Umbilical cord (tissue), 2 donors: ENCODE results near the gene POU2AF2. TPM values are rescaled to one million over a fixed set of nuclear protein-coding genes. Genes with fewer than 3 reads are reported as not detected.
"Not testable (repeated sequence)": the region's sequence is repeated elsewhere in the genome, so short reads cannot be mapped to it uniquely, and the experiment has no call there.

Source experiments
- DNase-seq: peaks from one replicate; pipeline ENCODE4 v3.0.0-alpha.2; 2015; ENCODE audit warnings: low spot score
- total RNA-seq: library from RNA; depleted of rRNA; stranded (reverse); fragments of >200 nt; gene quantifications from one replicate; pipeline ENCODE4 v1.2.3, GENCODE V29; 2014; ENCODE audit warnings: low replicate concordance; ENCODE audit not compliant: insufficient read depth

Gene POU2AF2
- total RNA-seq, 1 donor from 2014 or later = not detected

GRCh38 chr11:111302298-111302697, 56.8 kb downstream of the POU2AF2 start:
- DNase-seq = no peak

- peak; percentile 58 for DNase-seq
Observed at GRCh38 chr11:111303461-111303860, 57.9 kb downstream of the POU2AF2 start.

- DNase-seq = no peak
Observed at GRCh38 chr11:111305162-111305802, 59.8 kb downstream of the POU2AF2 start.

- DNase-seq = no peak
Observed at GRCh38 chr11:111305876-111306275, 60.4 kb downstream of the POU2AF2 start.

GRCh38 chr11:111306321-111306720, 60.8 kb downstream of the POU2AF2 start:
- DNase-seq = no peak

GRCh38 chr11:111307472-111308108, 62.1 kb downstream of the POU2AF2 start:
- no peak for DNase-seq

- no peak for DNase-seq
Observed at GRCh38 chr11:111308140-111308539, 62.6 kb downstream of the POU2AF2 start.

- no peak for DNase-seq
Observed at GRCh38 chr11:111309215-111309915, 63.8 kb downstream of the POU2AF2 start.

- DNase-seq = no peak
Observed at GRCh38 chr11:111310088-111310487, 64.6 kb downstream of the POU2AF2 start.

- DNase-seq = no peak
Observed at GRCh38 chr11:111310723-111311122, 65.2 kb downstream of the POU2AF2 start.

GRCh38 chr11:111312076-111312475, 66.6 kb downstream of the POU2AF2 start:
- no peak for DNase-seq

- no peak for DNase-seq
Observed at GRCh38 chr11:111319296-111319695, 73.8 kb downstream of the POU2AF2 start.

- not testable (repeated sequence) for DNase-seq
Observed at GRCh38 chr11:111320199-111320598, 74.7 kb downstream of the POU2AF2 start.

- DNase-seq = no peak
Observed at GRCh38 chr11:111320728-111321568, 75.4 kb downstream of the POU2AF2 start.

GRCh38 chr11:111322534-111322933, 77.0 kb downstream of the POU2AF2 start:
- DNase-seq = no peak

- peak; percentile 49 for DNase-seq
Observed at GRCh38 chr11:111324277-111324720, 78.8 kb downstream of the POU2AF2 start.

GRCh38 chr11:111325259-111325658, 79.7 kb downstream of the POU2AF2 start:
- no peak for DNase-seq

- DNase-seq = no peak
Observed at GRCh38 chr11:111326824-111327223, 81.3 kb downstream of the POU2AF2 start.

GRCh38 chr11:111327908-111328624, 82.5 kb downstream of the POU2AF2 start:
- no peak for DNase-seq

GRCh38 chr11:111329306-111330204, 84.0 kb downstream of the POU2AF2 start:
- no peak for DNase-seq
